SK-N-MC (cell line): ENCODE measurements around the gene DCUN1D2.

Experiments used
- EZH2 ChIP-seq: fragments of 200-600 bp; sonication (generic); IDR thresholded peaks from one replicate; pipeline ENCODE4 v1.6.1; 2017; ENCODE audit warnings: antibody characterized with exemption
- POLR2AphosphoS5 ChIP-seq: IDR thresholded peaks from 2 replicates; pipeline ENCODE4 v1.6.1; 2012; ENCODE audit warnings: mild to moderate bottlenecking, low read depth, low read length, borderline replicate concordance

GRCh38 chr13:113526466-113527220, 36.1 kb upstream of the DCUN1D2 start:
- TF ChIP-seq POLR2AphosphoS5, result no peak
- no peak for TF ChIP-seq EZH2
